Activated T-helper 17 cell treated with anti-CD3 and anti-CD28 coated beads, Interleukin-2, amount 50 U/mL, for 72 hours (primary cell): ENCODE results near the gene ANKRD7. TPM values are rescaled to one million over a fixed set of nuclear protein-coding genes. Genes with fewer than 3 reads are reported as not detected.

Source experiments
- ATAC-seq: fragments of 150-1000 bp; cut with Tn5 transposase; replicated peaks from 2 replicates; pipeline ENCODE4 v1.10.0; 2021; ENCODE audit warnings: mild to moderate bottlenecking, moderate library complexity
- H3K27ac Mint-ChIP-seq: one replicate; pipeline ENCODE4 v1.8.0; 2022; ENCODE audit warnings: mixed read lengths
- H3K27me3 Mint-ChIP-seq: one replicate; pipeline ENCODE4 v1.8.0; 2022; ENCODE audit warnings: mixed read lengths
- H3K36me3 Mint-ChIP-seq: one replicate; pipeline ENCODE4 v1.8.0; 2022; ENCODE audit warnings: low read depth, mild to moderate bottlenecking, mixed read lengths
- H3K4me1 Mint-ChIP-seq: one replicate; pipeline ENCODE4 v1.8.0; 2022; ENCODE audit warnings: mixed read lengths
- H3K4me3 Mint-ChIP-seq: one replicate; pipeline ENCODE4 v1.8.0; 2022; ENCODE audit warnings: mild to moderate bottlenecking, mixed read lengths
- H3K9me3 Mint-ChIP-seq: one replicate; pipeline ENCODE4 v1.8.0; 2022; ENCODE audit warnings: mixed read lengths
- total RNA-seq, 2 donors: library from RNA; stranded (reverse); gene quantifications; one replicate each; pipeline ENCODE4 v1.2.3, GENCODE V29; 2022

The ANKRD7 gene
- total RNA-seq, 2 donors from 2014 or later = 0.45 to 0.90 TPM

GRCh38 chr7:118264836-118265235 lies 40.3 kb downstream of the ANKRD7 start:
- Mint-ChIP-seq H3K36me3 (no peaks in the 10 kb centered on the region), H3K27ac (no peak overlapping the region), H3K9me3 (no peaks in the 10 kb centered on the region), H3K27me3 (peaks cover 14% of the 10 kb centered on the region), H3K4me1 (no peaks in the 10 kb centered on the region), H3K4me3 (no peak overlapping the region)
- ATAC-seq = no peak

- Mint-ChIP-seq H3K27me3 (peaks cover 46% of the 10 kb centered on the region), H3K9me3 (no peaks in the 10 kb centered on the region), H3K36me3 (no peaks in the 10 kb centered on the region), H3K27ac (no peak overlapping the region), H3K4me1 (no peaks in the 10 kb centered on the region), H3K4me3 (no peak overlapping the region)
- no peak for ATAC-seq
These were observed 56.0 kb downstream of the ANKRD7 start for GRCh38 chr7:118280319-118281012.

DNA sequence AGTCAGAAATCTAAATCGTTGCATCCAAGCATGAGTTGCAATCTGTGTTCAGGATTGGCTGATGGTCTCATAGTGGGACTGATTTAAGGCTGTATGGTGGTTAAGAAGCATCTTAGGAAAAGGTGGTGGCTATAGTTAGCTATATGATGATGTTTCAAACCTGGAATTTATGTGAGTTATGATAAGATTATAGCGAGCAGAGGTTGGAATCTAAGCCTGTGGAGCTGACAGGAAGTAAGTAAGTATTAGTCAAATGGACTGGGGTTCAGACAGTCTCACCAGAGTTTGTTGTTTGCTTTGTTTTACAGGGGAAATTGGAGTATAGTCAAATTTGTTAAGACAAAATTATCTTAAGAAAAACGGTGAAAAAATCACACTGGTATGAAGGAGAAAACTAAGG lies 56.7 kb downstream of the ANKRD7 start:
- peaks cover 43% of the 10 kb centered on the region for H3K27me3 Mint-ChIP-seq
- H3K36me3 Mint-ChIP-seq = no peaks in the 10 kb centered on the region

GRCh38 chr7:118285358-118285757 lies 60.9 kb downstream of the ANKRD7 start:
- H3K9me3 Mint-ChIP-seq = peaks cover 4% of the 10 kb centered on the region
- no peak overlapping the region for H3K4me3 Mint-ChIP-seq
- no peak for ATAC-seq
- H3K27ac Mint-ChIP-seq = no peak overlapping the region
- no peaks in the 10 kb centered on the region for H3K36me3 Mint-ChIP-seq
- peaks cover 38% of the 10 kb centered on the region for H3K27me3 Mint-ChIP-seq
- H3K4me1 Mint-ChIP-seq = peaks cover 11% of the 10 kb centered on the region

More for the DNA sequence above, 56.7 kb downstream of the ANKRD7 start:
- no peaks in the 10 kb centered on the region for H3K9me3 Mint-ChIP-seq
- no peaks in the 10 kb centered on the region for H3K4me1 Mint-ChIP-seq
- H3K4me3 Mint-ChIP-seq = no peak overlapping the region
- no peak overlapping the region for H3K27ac Mint-ChIP-seq
- no peak for ATAC-seq

- no peak for ATAC-seq
- Mint-ChIP-seq H3K9me3 (peaks cover 4% of the 10 kb centered on the region), H3K4me3 (no peak overlapping the region), H3K27ac (no peak overlapping the region), H3K4me1 (peaks cover 11% of the 10 kb centered on the region), H3K36me3 (no peaks in the 10 kb centered on the region), H3K27me3 (peaks cover 31% of the 10 kb centered on the region)
These were observed 61.6 kb downstream of the ANKRD7 start for GRCh38 chr7:118286131-118286530.

GRCh38 chr7:118288098-118288497 lies 63.6 kb downstream of the ANKRD7 start:
- peak; percentile 14 for ATAC-seq
- Mint-ChIP-seq H3K36me3 (no peaks in the 10 kb centered on the region), H3K9me3 (peaks cover 4% of the 10 kb centered on the region), H3K27me3 (peaks cover 25% of the 10 kb centered on the region), H3K4me1 (peaks cover 11% of the 10 kb centered on the region), H3K4me3 (no peak overlapping the region), H3K27ac (no peak overlapping the region)

- Mint-ChIP-seq H3K27ac (no peak overlapping the region), H3K4me1 (peaks cover 11% of the 10 kb centered on the region), H3K27me3 (peaks cover 21% of the 10 kb centered on the region), H3K9me3 (peaks cover 4% of the 10 kb centered on the region), H3K36me3 (no peaks in the 10 kb centered on the region), H3K4me3 (no peak overlapping the region)
- ATAC-seq = peak; percentile 39
These were observed 65.0 kb downstream of the ANKRD7 start for GRCh38 chr7:118289476-118289875.

Other genes with a start within 250 kb of the ANKRD7 start
- gene LSM8, start 40.5 kb upstream of the ANKRD7 start, total RNA-seq = 10 to 100 TPM; 35.0 to 37.5 TPM